H1 (cell line): ENCODE measurements around the gene GSK3B. TPM values are rescaled to one million over a fixed set of nuclear protein-coding genes. Genes with fewer than 3 reads are reported as not detected.

ENCODE experiments used
- CTCF ChIA-PET: fragments of 300-600 bp; sonication (Branson Sonifier 250); formaldehyde crosslinking; loops from one replicate; lab custom pipeline; 2021; ENCODE audit not compliant: partially characterized antibody; lab: Charles Lee
- POLR2A ChIA-PET: fragments of 300-600 bp; sonication (Branson Sonifier 250); formaldehyde crosslinking; loops from one replicate; lab custom pipeline; 2021; ENCODE audit warnings: inconsistent platforms; ENCODE audit not compliant: partially characterized antibody; lab: Charles Lee
- DNase-seq, 2 experiments: peaks; one replicate each; pipeline versions ENCODE4 v3.0.0 to v3.0.0-alpha.2; 2010 to 2022; ENCODE audit warnings: low spot score in 2 of 2, low read depth in 1 of 2, mixed read lengths in 1 of 2
- FAIRE-seq: peaks from 2 replicates; lab custom pipeline; 2011; peaks lifted over from hg19 to GRCh38; lab: Jason Lieb, UNC
- H2AFZ ChIP-seq: 2 replicates; pipeline ENCODE4 v1.8.1; 2012; ENCODE audit warnings: low read length, inconsistent platforms
- H2AK5ac ChIP-seq: 2 replicates; pipeline ENCODE4 v1.6.1; 2013; ENCODE audit warnings: low read depth, low read length
- H2BK120ac ChIP-seq: replicated peaks from 2 replicates; pipeline ENCODE3; 2013; ENCODE audit warnings: low read depth, low read length, inconsistent platforms
- H2BK12ac ChIP-seq: 2 replicates; pipeline ENCODE4 v1.6.1; 2013; ENCODE audit warnings: low read depth, low read length
- H2BK15ac ChIP-seq: 2 replicates; pipeline ENCODE4 v1.6.1; 2013; ENCODE audit warnings: low read length
- H2BK20ac ChIP-seq: 2 replicates; pipeline ENCODE4 v1.6.1; 2013; ENCODE audit warnings: low read length
- H2BK5ac ChIP-seq: 2 replicates; pipeline ENCODE4 v1.6.1; 2013; ENCODE audit warnings: low read depth, low read length
- H3K14ac ChIP-seq: 2 replicates; pipeline ENCODE4 v1.6.1; 2013; ENCODE audit warnings: inconsistent platforms; ENCODE audit not compliant: insufficient read length
- H3K18ac ChIP-seq: 2 replicates; pipeline ENCODE4 v1.6.1; 2013; ENCODE audit warnings: low read length; ENCODE audit errors: extremely low read depth
- H3K23ac ChIP-seq: 2 replicates; pipeline ENCODE4 v1.6.1; 2013; ENCODE audit warnings: inconsistent platforms; ENCODE audit not compliant: insufficient read length
- H3K23me2 ChIP-seq: 2 replicates; pipeline ENCODE4 v1.6.1; 2013; ENCODE audit warnings: low read depth, low read length
- H3K27ac ChIP-seq: 2 replicates; pipeline ENCODE4 v1.6.1; 2011; ENCODE audit warnings: low read depth, low read length, inconsistent platforms
- H3K27me3 ChIP-seq, 4 experiments: replicated peaks in 1 of 4; 1 replicate in 1 of 4; 2 replicates in 3 of 4; pipeline versions ENCODE4 v1.6.1 to v1.8.1; 2011 to 2013; ENCODE audit warnings: low read length in 3 of 4, mild to moderate bottlenecking in 3 of 4, inconsistent platforms in 2 of 4, mixed read lengths in 2 of 4, moderate library complexity in 1 of 4; ENCODE audit not compliant: control insufficient read depth in 3 of 4, insufficient read depth in 3 of 4; ENCODE audit errors: extremely low read depth in 1 of 4
- H3K36me3 ChIP-seq, 4 experiments: 2 replicates each; pipeline versions ENCODE4 v1.6.1 to v1.8.1; 2011 to 2013; ENCODE audit warnings: mild to moderate bottlenecking in 4 of 4, low read length in 3 of 4, moderate library complexity in 2 of 4, control low read depth in 1 of 4, inconsistent platforms in 1 of 4; ENCODE audit not compliant: insufficient read depth in 4 of 4, control insufficient read depth in 2 of 4
- H3K4ac ChIP-seq: replicated peaks from 2 replicates; pipeline ENCODE3; 2013; ENCODE audit warnings: low read length, low read depth, mixed read lengths, inconsistent platforms; ENCODE audit not compliant: insufficient read length
- H3K4me1 ChIP-seq, 4 experiments: replicated peaks in 1 of 4; 1 replicate in 1 of 4; 2 replicates in 3 of 4; pipeline versions ENCODE4 v1.6.1 to v1.8.1; 2011 to 2013; ENCODE audit warnings: low read length in 3 of 4, inconsistent platforms in 2 of 4, mixed read lengths in 1 of 4; ENCODE audit not compliant: insufficient read depth in 4 of 4, control insufficient read depth in 3 of 4
- H3K4me2 ChIP-seq, 2 experiments: 2 replicates each; pipeline versions ENCODE4 v1.6.1 to v1.8.1; 2011 to 2013; ENCODE audit warnings: low read depth in 2 of 2, low read length in 2 of 2, control low read depth in 1 of 2, inconsistent platforms in 1 of 2, mild to moderate bottlenecking in 1 of 2; ENCODE audit not compliant: insufficient read depth in 1 of 2
- H3K4me3 ChIP-seq, 4 experiments: fragments of 200-600, 300-600 bp in 1 of 4; sonication (generic), shearing (Covaris generic), sonication (Bioruptor Twin) in 1 of 4; 2 replicates each; pipeline versions ENCODE4 v1.5.1 to v1.8.1; 2011 to 2016; ENCODE audit warnings: low read length in 4 of 4, low read depth in 3 of 4, control low read depth in 2 of 4, inconsistent platforms in 2 of 4, mild to moderate bottlenecking in 2 of 4, mixed read lengths in 1 of 4, moderate library complexity in 1 of 4; ENCODE audit not compliant: insufficient read depth in 2 of 4; ENCODE audit errors: extremely low read depth in 1 of 4
- H3K56ac ChIP-seq: replicated peaks from 2 replicates; pipeline ENCODE3; 2013; ENCODE audit warnings: low read depth, mild to moderate bottlenecking, mixed read lengths, low read length, inconsistent platforms; ENCODE audit not compliant: insufficient read length
- H3K79me1 ChIP-seq: 2 replicates; pipeline ENCODE4 v1.6.1; 2013; ENCODE audit warnings: low read depth, low read length, control low read depth
- H3K79me2 ChIP-seq, 2 experiments: 2 replicates each; pipeline versions ENCODE4 v1.6.1 to v1.8.1; 2012 to 2013; ENCODE audit warnings: low read length in 2 of 2, mild to moderate bottlenecking in 2 of 2, inconsistent platforms in 1 of 2; ENCODE audit not compliant: insufficient read depth in 2 of 2, control insufficient read depth in 1 of 2
- H3K9ac ChIP-seq, 4 experiments: replicated peaks in 1 of 4; 1 replicate in 1 of 4; 2 replicates in 3 of 4; pipeline versions ENCODE4 v1.6.1 to v1.8.1; 2011 to 2013; ENCODE audit warnings: low read depth in 3 of 4, low read length in 3 of 4, control low read depth in 2 of 4, mild to moderate bottlenecking in 2 of 4, moderate library complexity in 2 of 4, inconsistent platforms in 1 of 4; ENCODE audit errors: extremely low read depth in 1 of 4
- H3K9me3 ChIP-seq, 2 experiments: 2 replicates each; pipeline versions ENCODE4 v1.6.1 to v1.8.1; 2012 to 2013; ENCODE audit warnings: mild to moderate bottlenecking in 2 of 2, moderate library complexity in 2 of 2, control low read depth in 1 of 2, inconsistent platforms in 1 of 2, low read depth in 1 of 2, low read length in 1 of 2, mixed read lengths in 1 of 2; ENCODE audit not compliant: insufficient read depth in 2 of 2
- H4K20me1 ChIP-seq, 2 experiments: replicated peaks in 1 of 2; 2 replicates each; pipeline versions ENCODE3 to v1.8.1; 2011 to 2013; ENCODE audit warnings: inconsistent platforms in 2 of 2, low read length in 2 of 2, mild to moderate bottlenecking in 1 of 2; ENCODE audit not compliant: insufficient read depth in 2 of 2, control insufficient read depth in 1 of 2
- H4K5ac ChIP-seq: 2 replicates; pipeline ENCODE4 v1.6.1; 2013; ENCODE audit warnings: low read length, low read depth, mixed read lengths, inconsistent platforms; ENCODE audit not compliant: insufficient read length
- H4K8ac ChIP-seq: 2 replicates; pipeline ENCODE4 v1.8.0; 2013; ENCODE audit warnings: mild to moderate bottlenecking, moderate library complexity, low read length, inconsistent platforms; ENCODE audit not compliant: insufficient read depth; ENCODE audit errors: extremely low read depth
- H4K91ac ChIP-seq: replicated peaks from 2 replicates; pipeline ENCODE3; 2013; ENCODE audit warnings: low read length, mixed read lengths, inconsistent platforms; ENCODE audit not compliant: insufficient read length
- HDAC2 ChIP-seq, 2 experiments: fragments of 300-600 bp in 1 of 2; sonication (generic) in 1 of 2; IDR thresholded peaks; 2 replicates each; pipeline ENCODE4 v1.6.1; 2011 to 2012; ENCODE audit warnings: low read depth in 2 of 2, low read length in 2 of 2, mild to moderate bottlenecking in 2 of 2, moderate library complexity in 2 of 2, borderline replicate concordance in 1 of 2, inconsistent platforms in 1 of 2
- JUND ChIP-seq: IDR thresholded peaks from 2 replicates; pipeline ENCODE4 v1.6.1; 2011; ENCODE audit warnings: mild to moderate bottlenecking, improper control_type of control experiment, low read length
- PHF8 ChIP-seq: fragments of 200-600 bp; sonication (generic); conservative IDR thresholded peaks from 2 replicates; pipeline ENCODE4 v1.7.1; 2012; ENCODE audit warnings: low read depth, mild to moderate bottlenecking, inconsistent platforms, low read length, moderate library complexity
- RFX5 ChIP-seq: IDR thresholded peaks from 2 replicates; pipeline ENCODE4 v1.6.1; 2011; ENCODE audit warnings: low read depth, low read length, improper control_type of control experiment, borderline replicate concordance
- TCF12 ChIP-seq: IDR thresholded peaks from 2 replicates; pipeline ENCODE4 v1.6.1; 2011; ENCODE audit warnings: low read depth, mild to moderate bottlenecking, low read length
- TEAD4 ChIP-seq: IDR thresholded peaks from 2 replicates; pipeline ENCODE4 v1.6.1; 2012; ENCODE audit warnings: low read depth, low read length, inconsistent platforms, mixed read lengths
- ZNF274 ChIP-seq: IDR thresholded peaks from 2 replicates; pipeline ENCODE4 v1.7.0; 2012; ENCODE audit warnings: low read length, borderline replicate concordance; ENCODE audit errors: extremely low read depth
- WGBS, 2 experiments: shearing (Covaris generic) in 1 of 2; methylation state at CpG; one replicate each; pipeline versions ENCODE4 v1.1.6 to v1.1.7; 2013 to 2015; ENCODE audit warnings: low lambda C conversion rate in 2 of 2, mixed read lengths in 2 of 2, inconsistent platforms in 1 of 2, low coverage in 1 of 2, missing lambda C conversion rate in 1 of 2; ENCODE audit not compliant: insufficient replicate concordance in 2 of 2, insufficient coverage in 1 of 2, insufficient read length in 1 of 2; ENCODE audit errors: extremely low coverage in 1 of 2, missing lambda C conversion rate in 1 of 2; 5-methylcytosine and 5-hydroxymethylcytosine counted together
- polyA plus RNA-seq, 7 experiments: library from polyadenylated mRNA; depleted of rRNA in 3 of 7; stranded (reverse) in 5 of 7; unstranded in 2 of 7; fragments of >200 nt in 5 of 7; fragments of 200-250 nt in 2 of 7; gene quantifications; 1 replicate in 5 of 7; 2 replicates in 1 of 7; 4 replicates in 1 of 7; pipeline versions ENCODE4 v1.2.1 to v1.2.3, GENCODE V29; 2011 to 2013; ENCODE audit warnings: missing spikeins in 2 of 7, mixed read lengths in 2 of 7
- total RNA-seq: library from RNA; stranded (reverse); fragmentation: NEBNext Ultra II Directional; extraction: Animal tissue kit (Norgen Biotek cat#: 25700); gene quantifications from 2 replicates; pipeline ENCODE4 v1.2.1, GENCODE V29; 2021

Gene GSK3B
- total and polyA plus RNA-seq, 2 of the 8 experiments (the other 6 are each of a cell fraction or from before 2014, with no cell fraction given) = 24.2 to 50.7 TPM

DNA sequence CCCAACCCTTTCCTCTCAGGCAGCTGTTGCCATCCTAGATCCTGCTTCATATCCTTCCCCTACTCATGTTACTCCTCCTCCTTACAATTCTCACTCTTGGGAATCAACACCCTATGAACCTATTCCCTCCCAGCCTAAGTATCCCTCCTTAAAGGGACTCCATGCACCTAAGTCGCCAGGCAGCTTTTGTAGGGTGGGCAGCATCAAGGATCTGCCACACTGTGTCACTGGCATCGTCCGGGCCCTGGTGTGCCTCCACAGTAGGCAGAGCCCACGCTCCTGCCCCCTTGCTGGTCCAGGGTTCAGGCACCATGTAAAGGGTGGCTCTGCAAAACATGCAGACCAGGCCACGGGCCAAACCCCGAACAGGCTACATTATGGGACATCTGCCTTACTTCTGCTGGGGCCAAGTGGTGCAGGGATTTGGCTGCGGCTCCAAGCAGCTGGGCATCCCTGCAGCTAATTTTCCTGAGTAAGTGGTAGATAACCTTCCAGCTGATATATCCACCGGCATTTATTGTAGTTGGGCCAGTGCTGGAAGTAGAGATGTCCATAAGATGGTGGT is 53.4 kb downstream of the GSK3B start:
- H2BK12ac ChIP-seq = no peak overlapping the region
- no peaks in the 10 kb centered on the region for H3K27me3 ChIP-seq
- ChIA-PET CTCF (interaction anchor here (0.6 to 3.0 kb wide), 36 partner anchors 9 to 369 kb away, joined by 3 to 23 read pairs (median 4); no protein-coding TSS in a partner anchor), POLR2A (interaction anchor here (0.9 to 1.7 kb wide), 6 partner anchors 10 to 133 kb away, joined by 3 to 5 read pairs (median 4); no protein-coding TSS in a partner anchor)
- H3K4me3 ChIP-seq = no peak overlapping the region
- no peak overlapping the region for H2BK15ac ChIP-seq
- H2BK5ac ChIP-seq = no peak overlapping the region
- no peak overlapping the region; the same call in 1 of the 2 replicates for H2BK20ac ChIP-seq
- no peaks in the 10 kb centered on the region for H3K9me3 ChIP-seq
- H4K91ac ChIP-seq = no peak overlapping the region
- 0 out of 2 replicates have a peak overlapping the region, but pooled peaks have one; percentile 72 for H2AK5ac ChIP-seq
- no peak overlapping the region for H2BK120ac ChIP-seq
- FAIRE-seq (no peak), DNase-seq (no peak)
- peak overlapping the region in 1 of 2 experiments; percentile 30; a peak in 1 of 4 replicates for H3K4me2 ChIP-seq
- H2AFZ ChIP-seq = no peak overlapping the region
- no peak overlapping the region for H4K8ac ChIP-seq
- H3K4me1 ChIP-seq = peaks cover 0 to 11% (median 8%) of the 10 kb centered on the region in 4 experiments; a peak in 6 of 7 replicates
- peaks cover 2% of the 10 kb centered on the region for H3K79me1 ChIP-seq
- H4K20me1 ChIP-seq = peaks cover 1 to 10% of the 10 kb centered on the region in 2 experiments
- no peak overlapping the region for H3K4ac ChIP-seq
- H3K36me3 ChIP-seq = no peaks in the 10 kb centered on the region
- no peak overlapping the region for H3K56ac ChIP-seq
- H3K23ac ChIP-seq = no peak overlapping the region
- 83% methylated on average over 8 of the region's 8 CpGs; no CpG with 5 or more reads in 1 of the 2 experiments for WGBS, 2 experiments
- H3K9ac ChIP-seq = no peak overlapping the region
- H3K23me2 ChIP-seq = peaks cover 2% of the 10 kb centered on the region; the same call in 1 of the 2 replicates
- no peak overlapping the region for H3K18ac ChIP-seq
- peaks cover 10 to 99% of the 10 kb centered on the region in 2 experiments for H3K79me2 ChIP-seq
- H4K5ac ChIP-seq = no peak overlapping the region
- no peak overlapping the region for H3K27ac ChIP-seq
- H3K14ac ChIP-seq = no peak overlapping the region
- TF ChIP-seq TEAD4 = no peak
- TF ChIP-seq TCF12 = no peak
- TF ChIP-seq ZNF274 = no peak
- TF ChIP-seq PHF8 = no peak
- TF ChIP-seq HDAC2 (IDR thresholded peaks at IDR 0.05; ENCODE audit: borderline replicate concordance in 1 of 2, low read depth in 2 of 2, low read length in 2 of 2) = no peak
- no peak for TF ChIP-seq JUND
- no peak for TF ChIP-seq RFX5
